Liver (tissue), 3 donors: Measurements from ENCODE around the gene TNFAIP6.

ENCODE experiments used
- GABPA ChIP-seq, 2 donors: IDR thresholded peaks in 1 of 2; conservative IDR thresholded peaks in 1 of 2; 2 replicates each; pipeline ENCODE4 v1.6.1; 2016; ENCODE audit warnings: antibody characterized with exemption in 2 of 2, mild to moderate bottlenecking in 1 of 2, moderate library complexity in 1 of 2
- TF ChIP-seq, protein P1 (sequence below): fragments of 150-350 bp; IDR thresholded peaks from 2 replicates; pipeline ENCODE4 v1.5.1; 2017; ENCODE audit warnings: improper control_type of control experiment, low read depth, low read length; ENCODE audit not compliant: missing input control
- donor health status: healthy.
- donor health status: healthy.

DNA sequence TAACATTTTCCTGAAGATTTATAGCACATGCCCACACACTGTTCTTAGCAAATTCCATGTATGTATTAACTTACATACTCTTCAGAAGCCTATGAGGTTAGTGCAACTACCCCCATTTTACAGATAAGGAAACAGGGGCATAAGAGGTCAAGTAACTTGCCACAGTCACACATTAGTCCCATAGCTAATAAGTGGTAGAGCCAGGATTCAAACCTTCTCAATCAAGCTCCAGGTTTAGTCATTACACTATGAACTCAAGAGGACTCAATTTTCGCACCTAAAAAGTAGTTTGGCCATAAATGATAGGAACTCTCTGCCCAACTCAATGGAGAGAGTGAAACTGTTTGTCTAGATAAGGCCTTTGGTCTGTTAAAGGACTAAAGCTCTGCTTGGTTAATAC lies 42.6 kb downstream of the TNFAIP6 start:
- TF ChIP-seq, protein P1, sequence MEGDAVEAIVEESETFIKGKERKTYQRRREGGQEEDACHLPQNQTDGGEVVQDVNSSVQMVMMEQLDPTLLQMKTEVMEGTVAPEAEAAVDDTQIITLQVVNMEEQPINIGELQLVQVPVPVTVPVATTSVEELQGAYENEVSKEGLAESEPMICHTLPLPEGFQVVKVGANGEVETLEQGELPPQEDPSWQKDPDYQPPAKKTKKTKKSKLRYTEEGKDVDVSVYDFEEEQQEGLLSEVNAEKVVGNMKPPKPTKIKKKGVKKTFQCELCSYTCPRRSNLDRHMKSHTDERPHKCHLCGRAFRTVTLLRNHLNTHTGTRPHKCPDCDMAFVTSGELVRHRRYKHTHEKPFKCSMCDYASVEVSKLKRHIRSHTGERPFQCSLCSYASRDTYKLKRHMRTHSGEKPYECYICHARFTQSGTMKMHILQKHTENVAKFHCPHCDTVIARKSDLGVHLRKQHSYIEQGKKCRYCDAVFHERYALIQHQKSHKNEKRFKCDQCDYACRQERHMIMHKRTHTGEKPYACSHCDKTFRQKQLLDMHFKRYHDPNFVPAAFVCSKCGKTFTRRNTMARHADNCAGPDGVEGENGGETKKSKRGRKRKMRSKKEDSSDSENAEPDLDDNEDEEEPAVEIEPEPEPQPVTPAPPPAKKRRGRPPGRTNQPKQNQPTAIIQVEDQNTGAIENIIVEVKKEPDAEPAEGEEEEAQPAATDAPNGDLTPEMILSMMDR: no peak
- no peak for TF ChIP-seq GABPA (IDR thresholded peaks at IDR 0.05 in 1 of 2, conservative IDR thresholded peaks at IDR 0.05 in 1 of 2)
